Right lobe of liver (tissue), 4 donors: ENCODE results near the gene ALLC.

Source experiments
- CTCF ChIP-seq, 4 donors: fragments of 200-600 bp in 3 of 4; fragments of 450-650 bp in 1 of 4; IDR thresholded peaks; one replicate each; pipeline versions ENCODE4 v1.5.1 to v1.8.0; 2016 to 2022; ENCODE audit warnings: antibody characterized with exemption in 4 of 4, mild to moderate bottlenecking in 2 of 4
- POLR2A ChIP-seq: fragments of 450-650 bp; IDR thresholded peaks from one replicate; pipeline ENCODE4 v1.6.1; 2017; ENCODE audit warnings: antibody characterized with exemption, mild to moderate bottlenecking
- donor health status: DM: no; HTN: no; CAD: no.
- donor health status: DM: no; HTN: no; CAD: no.
- donor health status: DM: no; HTN: yes; CAD: no.

- no peak for TF ChIP-seq CTCF (IDR thresholded peaks at IDR 0.05)
- no peak for TF ChIP-seq POLR2A
Observed at GRCh38 chr2:3718679-3719078, 60.7 kb downstream of the ALLC start.
